PFSK-1 (cell line): ENCODE data around the gene BCLAF1.

ENCODE experiments used
- FOXP2 ChIP-seq: optimal IDR thresholded peaks from 2 replicates; pipeline ENCODE3; 2011; ENCODE audit warnings: borderline replicate concordance, control low read depth, inconsistent platforms; ENCODE audit not compliant: insufficient read depth; ENCODE audit errors: extremely low read length, extremely low read depth
- POLR2AphosphoS5 ChIP-seq: IDR thresholded peaks from 2 replicates; pipeline ENCODE4 v1.6.1; 2012; ENCODE audit warnings: low read depth, mild to moderate bottlenecking, control low read depth, low read length, moderate library complexity
- SIN3A ChIP-seq: IDR thresholded peaks from 2 replicates; pipeline ENCODE4 v1.6.1; 2012; ENCODE audit warnings: mild to moderate bottlenecking, low read length, moderate library complexity, borderline replicate concordance; ENCODE audit not compliant: insufficient read depth
- TAF1 ChIP-seq: IDR thresholded peaks from 2 replicates; pipeline ENCODE4 v1.6.1; 2012; ENCODE audit warnings: low read length, control low read depth, borderline replicate concordance; ENCODE audit not compliant: insufficient read depth
- TF ChIP-seq, protein P1 (sequence below), 2 experiments: IDR thresholded peaks; 2 replicates each; pipeline versions ENCODE4 v1.6.1 to v1.8.0; 2011 to 2012; ENCODE audit warnings: low read depth in 2 of 2, low read length in 2 of 2, control low read depth in 1 of 2, inconsistent platforms in 1 of 2, mild to moderate bottlenecking in 1 of 2, moderate library complexity in 1 of 2; ENCODE audit not compliant: insufficient read depth in 1 of 2

Gene BCLAF1

DNA sequence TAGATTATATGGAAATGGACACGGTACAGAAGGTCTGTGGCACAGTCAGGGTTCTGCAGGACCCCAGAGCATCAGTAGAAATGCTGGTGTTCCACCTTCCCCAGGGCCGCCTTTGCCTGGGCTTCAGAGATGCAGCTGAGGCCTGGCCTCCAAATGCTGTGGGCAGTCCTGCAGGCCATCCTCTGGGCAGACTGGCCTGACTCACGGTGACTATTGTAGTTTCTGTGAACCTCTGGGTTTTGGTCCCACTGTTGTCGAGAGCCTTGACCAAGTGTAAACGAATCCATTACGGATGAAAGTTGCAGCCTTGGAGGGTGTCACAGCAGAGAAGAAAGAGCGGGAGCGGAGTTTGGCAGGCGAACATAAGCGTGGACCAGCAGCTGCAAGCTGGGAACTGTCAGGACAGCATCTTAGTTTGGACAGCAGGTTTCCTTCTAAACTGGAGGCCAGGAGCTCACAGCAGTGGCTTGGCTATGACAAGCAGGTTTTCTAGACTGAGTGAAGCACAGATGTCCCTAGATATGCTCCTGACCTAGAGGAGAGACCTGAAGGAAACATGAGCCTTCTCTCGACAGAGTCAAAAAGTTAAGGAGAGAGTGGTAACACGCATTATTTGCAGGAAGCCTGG is 46.2 kb upstream of the BCLAF1 start:
- no peak for TF ChIP-seq SIN3A
- TF ChIP-seq, protein P1, sequence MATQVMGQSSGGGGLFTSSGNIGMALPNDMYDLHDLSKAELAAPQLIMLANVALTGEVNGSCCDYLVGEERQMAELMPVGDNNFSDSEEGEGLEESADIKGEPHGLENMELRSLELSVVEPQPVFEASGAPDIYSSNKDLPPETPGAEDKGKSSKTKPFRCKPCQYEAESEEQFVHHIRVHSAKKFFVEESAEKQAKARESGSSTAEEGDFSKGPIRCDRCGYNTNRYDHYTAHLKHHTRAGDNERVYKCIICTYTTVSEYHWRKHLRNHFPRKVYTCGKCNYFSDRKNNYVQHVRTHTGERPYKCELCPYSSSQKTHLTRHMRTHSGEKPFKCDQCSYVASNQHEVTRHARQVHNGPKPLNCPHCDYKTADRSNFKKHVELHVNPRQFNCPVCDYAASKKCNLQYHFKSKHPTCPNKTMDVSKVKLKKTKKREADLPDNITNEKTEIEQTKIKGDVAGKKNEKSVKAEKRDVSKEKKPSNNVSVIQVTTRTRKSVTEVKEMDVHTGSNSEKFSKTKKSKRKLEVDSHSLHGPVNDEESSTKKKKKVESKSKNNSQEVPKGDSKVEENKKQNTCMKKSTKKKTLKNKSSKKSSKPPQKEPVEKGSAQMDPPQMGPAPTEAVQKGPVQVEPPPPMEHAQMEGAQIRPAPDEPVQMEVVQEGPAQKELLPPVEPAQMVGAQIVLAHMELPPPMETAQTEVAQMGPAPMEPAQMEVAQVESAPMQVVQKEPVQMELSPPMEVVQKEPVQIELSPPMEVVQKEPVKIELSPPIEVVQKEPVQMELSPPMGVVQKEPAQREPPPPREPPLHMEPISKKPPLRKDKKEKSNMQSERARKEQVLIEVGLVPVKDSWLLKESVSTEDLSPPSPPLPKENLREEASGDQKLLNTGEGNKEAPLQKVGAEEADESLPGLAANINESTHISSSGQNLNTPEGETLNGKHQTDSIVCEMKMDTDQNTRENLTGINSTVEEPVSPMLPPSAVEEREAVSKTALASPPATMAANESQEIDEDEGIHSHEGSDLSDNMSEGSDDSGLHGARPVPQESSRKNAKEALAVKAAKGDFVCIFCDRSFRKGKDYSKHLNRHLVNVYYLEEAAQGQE (IDR thresholded peaks at IDR 0.05; ENCODE audit: insufficient read depth in 1 of 2, low read depth in 2 of 2, low read length in 2 of 2): no peak
- TF ChIP-seq POLR2AphosphoS5: no peak
- no peak for TF ChIP-seq TAF1
- no peak for TF ChIP-seq FOXP2

DNA sequence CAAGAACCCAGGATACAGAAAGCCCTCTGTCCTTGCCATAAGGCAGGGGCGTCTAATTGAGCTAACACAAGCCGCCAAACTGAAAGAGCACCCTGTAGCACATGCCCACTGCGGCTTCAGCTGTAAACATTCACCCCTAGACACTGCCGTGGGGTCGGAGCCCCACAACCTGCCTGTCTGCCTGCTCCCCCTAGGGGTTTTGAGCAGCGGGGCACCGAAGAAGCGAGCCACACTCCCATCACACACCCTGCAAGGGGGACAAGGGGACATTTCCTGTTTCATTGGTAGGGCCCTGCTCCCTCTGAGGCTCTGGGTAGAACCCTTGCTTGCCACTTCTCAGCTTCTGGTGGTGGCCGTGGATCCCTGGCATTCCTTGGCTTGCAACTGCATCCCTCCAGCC is 45.2 kb upstream of the BCLAF1 start:
- TF ChIP-seq POLR2AphosphoS5: no peak
- TF ChIP-seq SIN3A: no peak

DNA sequence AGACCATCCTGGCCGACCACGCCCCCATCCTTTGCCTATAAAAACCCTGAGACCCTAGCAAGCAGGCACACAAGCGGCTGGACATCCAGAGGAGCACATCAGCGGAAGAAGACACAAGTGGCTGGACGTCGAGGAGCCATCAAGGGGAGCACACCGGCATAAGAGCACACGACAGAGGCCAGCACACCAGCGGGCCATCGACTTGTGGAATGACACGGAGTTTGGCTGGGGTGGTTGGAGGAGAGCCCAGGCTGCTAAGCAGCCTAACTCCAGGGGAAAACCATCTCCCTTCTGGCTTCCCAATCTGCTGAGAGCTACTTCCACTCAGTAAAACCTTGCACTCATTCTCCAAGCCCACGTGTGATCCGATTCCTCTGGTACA is 44.8 kb upstream of the BCLAF1 start:
- TF ChIP-seq TAF1 (no peak), FOXP2 (no peak), POLR2AphosphoS5 (no peak), SIN3A (no peak)
- TF ChIP-seq, protein P1 (IDR thresholded peaks at IDR 0.05; ENCODE audit: insufficient read depth in 1 of 2, low read depth in 2 of 2, low read length in 2 of 2): no peak

DNA sequence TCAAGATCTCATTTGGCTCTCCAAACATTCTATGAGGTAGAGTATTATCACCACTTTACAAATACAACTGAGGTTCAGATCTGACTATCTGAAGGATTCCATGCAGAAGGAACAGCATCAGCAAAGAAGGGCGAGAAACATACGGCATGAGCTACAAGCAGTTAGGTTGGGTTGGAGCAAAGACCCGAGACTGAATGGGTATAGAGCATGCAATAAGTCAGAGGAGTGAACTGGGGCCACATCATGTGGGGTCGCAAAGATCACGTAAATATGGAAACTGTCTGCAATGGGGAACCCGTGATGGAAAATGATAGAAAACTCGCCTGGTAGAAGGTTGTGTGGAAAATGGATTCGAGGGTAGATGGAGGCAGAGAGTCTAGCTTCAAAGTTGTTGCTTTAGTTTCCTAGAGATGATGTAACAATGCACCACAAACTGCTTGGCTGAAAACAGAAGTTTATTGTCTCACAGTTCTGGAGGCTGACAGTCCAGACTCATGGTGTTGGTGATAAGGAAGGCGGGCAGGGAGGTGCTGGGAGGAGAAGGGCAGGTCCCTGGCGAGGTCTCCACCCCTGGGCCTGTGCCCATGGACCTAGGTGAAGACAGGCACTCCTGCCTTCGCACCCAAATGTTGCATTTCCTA is 44.3 kb upstream of the BCLAF1 start:
- TF ChIP-seq, protein P1 (IDR thresholded peaks at IDR 0.05; ENCODE audit: insufficient read depth in 1 of 2, low read depth in 2 of 2, low read length in 2 of 2): no peak
- TF ChIP-seq TAF1: no peak
- TF ChIP-seq FOXP2: no peak
- no peak for TF ChIP-seq POLR2AphosphoS5
- TF ChIP-seq SIN3A: no peak

DNA sequence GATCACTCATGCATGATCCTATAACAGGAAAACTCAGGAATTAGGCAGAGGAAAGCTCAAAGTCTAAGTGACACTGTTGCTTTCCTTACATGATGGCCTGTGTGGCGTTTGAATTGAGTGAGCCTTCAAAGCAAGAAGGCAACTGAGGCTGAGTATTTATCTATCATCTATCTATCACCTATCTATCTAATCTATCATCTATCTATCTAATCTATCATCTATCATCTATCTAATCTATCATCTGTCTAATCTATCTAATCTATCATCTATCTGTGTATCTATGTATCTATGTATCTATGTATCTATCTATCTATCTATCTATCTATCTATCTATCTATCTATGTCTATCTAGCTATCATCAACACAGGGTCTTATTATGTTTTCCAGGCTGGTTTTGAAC is 41.8 kb upstream of the BCLAF1 start:
- no peak for TF ChIP-seq FOXP2
- no peak for TF ChIP-seq POLR2AphosphoS5
- no peak for TF ChIP-seq SIN3A
- TF ChIP-seq, protein P1 (IDR thresholded peaks at IDR 0.05; ENCODE audit: insufficient read depth in 1 of 2, low read depth in 2 of 2, low read length in 2 of 2): no peak
- TF ChIP-seq TAF1: no peak
